Neural progenitor cell (in vitro differentiated cells): ENCODE data around the gene KIAA0930.

Experiments
- CTCF ChIP-seq: fragments of 200-600 bp; sonication (generic); IDR thresholded peaks from 2 replicates; pipeline ENCODE4 v1.5.1; 2017; ENCODE audit warnings: antibody characterized with exemption, mild to moderate bottlenecking
- EZH2phosphoT487 ChIP-seq: fragments of 200-600 bp; sonication (generic); IDR thresholded peaks from 2 replicates; pipeline ENCODE4 v1.6.1; 2017; ENCODE audit warnings: antibody characterized with exemption

DNA sequence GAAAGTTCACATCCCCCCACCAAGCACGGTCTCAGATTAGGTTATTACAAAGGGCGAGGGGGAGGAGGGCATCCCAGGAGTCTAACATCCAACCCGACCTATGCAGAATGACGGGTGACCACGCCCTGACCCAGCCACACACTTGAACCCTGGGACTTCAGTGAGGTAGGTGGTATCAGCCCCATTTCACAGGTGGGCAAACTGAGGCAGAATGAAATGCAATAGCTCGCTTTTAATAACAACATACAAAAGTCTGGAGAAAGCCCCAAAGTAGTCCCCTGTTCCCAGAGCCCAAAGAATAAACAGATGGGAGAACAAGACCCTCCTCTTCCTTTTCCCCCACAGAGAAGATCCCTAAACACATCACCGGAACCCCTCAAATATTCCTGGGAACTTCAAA is 45.1 kb downstream of the KIAA0930 start:
- TF ChIP-seq EZH2phosphoT487 (no peak), CTCF (no peak)
